GM18870 (cell line): ENCODE data around the gene IL2RA.
"Not testable (repeated sequence)": the region's sequence is repeated elsewhere in the genome, so short reads cannot be mapped to it uniquely, and the experiment has no call there.

ENCODE experiments used
- ATAC-seq: cut with Tn5 transposase; IDR thresholded peaks from one replicate; pipeline ENCODE4 v1.9.1; 2021; ENCODE audit warnings: moderate library complexity; ENCODE audit not compliant: unreplicated experiment

IL2RA gene

GRCh38 chr10:6062101-6062771, at the start of gene IL2RA:
Gene IL2RA (minus strand): TSS chr10:6062367. CDS start chr10:6062151, 216 bp downstream.
- no peak for ATAC-seq

- no peak for ATAC-seq
Observed at GRCh38 chr10:6110136-6110535, 48.0 kb upstream of the IL2RA start.

- ATAC-seq = no peak
Observed at GRCh38 chr10:6109444-6109775, 47.2 kb upstream of the IL2RA start.

GRCh38 chr10:6108631-6109443, 46.7 kb upstream of the IL2RA start:
- no peak for ATAC-seq

- no peak for ATAC-seq
Observed at GRCh38 chr10:6108072-6108471, 45.9 kb upstream of the IL2RA start.

- ATAC-seq = not testable (repeated sequence)
Observed at GRCh38 chr10:6107616-6108015, 45.4 kb upstream of the IL2RA start.

- no peak for ATAC-seq
Observed at GRCh38 chr10:6103591-6103990, 41.4 kb upstream of the IL2RA start.

GRCh38 chr10:6102128-6102527, 40.0 kb upstream of the IL2RA start:
- ATAC-seq = no peak

GRCh38 chr10:6101181-6101580, 39.0 kb upstream of the IL2RA start:
- peak; percentile 61 for ATAC-seq

- no peak for ATAC-seq
Observed at GRCh38 chr10:6100370-6100769, 38.2 kb upstream of the IL2RA start.

GRCh38 chr10:6098156-6098555, 36.0 kb upstream of the IL2RA start:
- ATAC-seq = no peak

GRCh38 chr10:6097063-6097462, 34.9 kb upstream of the IL2RA start:
- ATAC-seq = no peak

- no peak for ATAC-seq
Observed at GRCh38 chr10:6095810-6096570, 33.8 kb upstream of the IL2RA start.

GRCh38 chr10:6092731-6093130, 30.6 kb upstream of the IL2RA start:
- ATAC-seq = no peak

- no peak for ATAC-seq
Observed at GRCh38 chr10:6091630-6092029, 29.5 kb upstream of the IL2RA start.

GRCh38 chr10:6089334-6090219, 27.4 kb upstream of the IL2RA start:
- peak; percentile 12 for ATAC-seq

- ATAC-seq = peak; percentile 81
Observed at GRCh38 chr10:6088721-6089333, 26.7 kb upstream of the IL2RA start, which contains the start of gene RBM17. Gene RBM17 (plus strand): TSS chr10:6089034. CDS start chr10:6097066, 8,032 bp downstream.

GRCh38 chr10:6086375-6087233, 24.4 kb upstream of the IL2RA start:
- peak; percentile 39 for ATAC-seq
